ENCODE results near the gene TNFRSF8.

DNA sequence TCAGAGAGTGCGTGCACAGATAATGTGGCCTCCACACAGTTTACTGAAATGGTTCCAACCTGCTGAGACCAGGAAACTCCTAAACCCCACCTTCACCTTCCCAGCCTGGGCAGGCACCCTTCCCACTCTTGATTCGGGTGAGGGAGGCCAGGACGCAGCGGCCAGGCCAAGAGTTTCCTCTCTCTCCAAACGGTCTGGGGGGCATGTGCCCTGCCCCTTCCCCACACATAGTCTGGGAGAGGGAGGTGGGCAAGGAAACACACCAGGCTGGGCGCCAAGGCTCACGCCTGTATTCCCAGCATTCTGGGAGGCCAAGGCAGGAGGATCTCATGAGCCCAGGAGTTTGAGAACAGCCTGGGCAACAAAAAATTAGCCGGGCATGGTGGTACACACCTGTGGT lies 9.6 kb downstream of the TNFRSF8 start:
- TF ChIP-seq, protein P1, sequence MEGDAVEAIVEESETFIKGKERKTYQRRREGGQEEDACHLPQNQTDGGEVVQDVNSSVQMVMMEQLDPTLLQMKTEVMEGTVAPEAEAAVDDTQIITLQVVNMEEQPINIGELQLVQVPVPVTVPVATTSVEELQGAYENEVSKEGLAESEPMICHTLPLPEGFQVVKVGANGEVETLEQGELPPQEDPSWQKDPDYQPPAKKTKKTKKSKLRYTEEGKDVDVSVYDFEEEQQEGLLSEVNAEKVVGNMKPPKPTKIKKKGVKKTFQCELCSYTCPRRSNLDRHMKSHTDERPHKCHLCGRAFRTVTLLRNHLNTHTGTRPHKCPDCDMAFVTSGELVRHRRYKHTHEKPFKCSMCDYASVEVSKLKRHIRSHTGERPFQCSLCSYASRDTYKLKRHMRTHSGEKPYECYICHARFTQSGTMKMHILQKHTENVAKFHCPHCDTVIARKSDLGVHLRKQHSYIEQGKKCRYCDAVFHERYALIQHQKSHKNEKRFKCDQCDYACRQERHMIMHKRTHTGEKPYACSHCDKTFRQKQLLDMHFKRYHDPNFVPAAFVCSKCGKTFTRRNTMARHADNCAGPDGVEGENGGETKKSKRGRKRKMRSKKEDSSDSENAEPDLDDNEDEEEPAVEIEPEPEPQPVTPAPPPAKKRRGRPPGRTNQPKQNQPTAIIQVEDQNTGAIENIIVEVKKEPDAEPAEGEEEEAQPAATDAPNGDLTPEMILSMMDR (conservative IDR thresholded peaks at IDR 0.05; ENCODE audit: low read depth, low read length) = no peak
- TF ChIP-seq EZH2 (IDR thresholded peaks at IDR 0.05; ENCODE audit: borderline replicate concordance, low read depth, low read length, poor library complexity, severe bottlenecking) = no peak
